ENCODE data around the gene ZNF814.

Gene ZNF814

GRCh38 chr19:57819475-57820148 is 69.2 kb downstream of the ZNF814 start (continued):
- TF ChIP-seq PBX3 (CRISPR knock-in tag; IDR thresholded peaks at IDR 0.05) (peak; percentile 99), ZNF335 (tag by site-specific recombination; conservative IDR thresholded peaks at IDR 0.05) (peak; percentile 98), ZNF324 (tag by site-specific recombination; IDR thresholded peaks at IDR 0.05) (no peak), ZNF629 (tag by site-specific recombination; IDR thresholded peaks at IDR 0.05) (peak; percentile 42; the same call in 1 of the 2 replicates), ZNF112 (tag by site-specific recombination; IDR thresholded peaks at IDR 0.05) (no peak), ZNF354C (tag by site-specific recombination; IDR thresholded peaks at IDR 0.05; ENCODE audit: borderline replicate concordance, low read depth) (no peak), ZNF558 (tag by site-specific recombination; IDR thresholded peaks at IDR 0.05) (no peak), ZNF302 (tag by site-specific recombination; IDR thresholded peaks at IDR 0.05; ENCODE audit: low read depth) (no peak), ZNF645 (tag by site-specific recombination; IDR thresholded peaks at IDR 0.05) (no peak), ZBTB11 (tag by site-specific recombination; conservative IDR thresholded peaks at IDR 0.05; ENCODE audit: low read depth) (peak; percentile 96), ZNF169 (tag by site-specific recombination; IDR thresholded peaks at IDR 0.05) (no peak), KLF7 (tag by site-specific recombination; IDR thresholded peaks at IDR 0.05; ENCODE audit: borderline replicate concordance) (peak; percentile 72; the same call in 1 of the 2 replicates), AEBP2 (tag by site-specific recombination; IDR thresholded peaks at IDR 0.05; ENCODE audit: borderline replicate concordance) (no peak), ZNF18 (tag by site-specific recombination; IDR thresholded peaks at IDR 0.05) (no peak), PRDM2 (tag by site-specific recombination; IDR thresholded peaks at IDR 0.05; ENCODE audit: borderline replicate concordance) (no peak), ZNF248 (tag by site-specific recombination; IDR thresholded peaks at IDR 0.05) (no peak), HOXC10 (CRISPR knock-in tag; IDR thresholded peaks at IDR 0.05) (peak; percentile 96), ZNF2 (tag by site-specific recombination; IDR thresholded peaks at IDR 0.05) (peak; percentile 21; the same call in 1 of the 2 replicates), ZNF580 (tag by site-specific recombination; IDR thresholded peaks at IDR 0.05) (peak; percentile 61; the same call in 1 of the 2 replicates), PATZ1 (tag by site-specific recombination; IDR thresholded peaks at IDR 0.05) (peak; percentile 30; the same call in 1 of the 2 replicates)

Measured in HEK293 (cell line).